RKO (cell line): ENCODE results near the gene STK17B.

Source experiments
- DNase-seq: peaks from one replicate; pipeline ENCODE4 v3.0.0-alpha.2; 2016; ENCODE audit warnings: low spot score

STK17B gene

GRCh38 chr2:196155575-196155974 is 15.8 kb downstream of the STK17B start:
- DNase-seq, result no peak

- DNase-seq, result no peak
Observed at GRCh38 chr2:196153480-196153879, 17.9 kb downstream of the STK17B start.

DNA sequence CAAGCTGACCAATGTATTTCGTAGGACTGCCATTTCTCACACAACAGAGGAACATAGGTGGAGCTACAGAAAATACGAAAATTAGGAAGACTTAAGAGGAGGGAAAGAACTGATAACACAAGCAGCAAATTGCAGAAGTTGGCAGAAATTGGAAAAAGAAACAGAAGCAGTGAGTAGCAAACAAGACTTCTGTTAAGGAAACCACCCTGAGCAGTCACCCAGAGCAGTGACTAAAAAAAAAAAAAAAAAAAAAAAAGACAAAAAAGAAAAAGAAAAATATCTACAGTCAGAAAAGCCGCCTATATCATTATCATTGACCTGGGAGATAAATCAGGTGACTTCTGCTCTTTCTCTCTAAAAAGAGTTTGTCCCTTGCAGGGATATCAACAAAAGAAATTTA is 21.4 kb downstream of the STK17B start:
- DNase-seq, result no peak

DNA sequence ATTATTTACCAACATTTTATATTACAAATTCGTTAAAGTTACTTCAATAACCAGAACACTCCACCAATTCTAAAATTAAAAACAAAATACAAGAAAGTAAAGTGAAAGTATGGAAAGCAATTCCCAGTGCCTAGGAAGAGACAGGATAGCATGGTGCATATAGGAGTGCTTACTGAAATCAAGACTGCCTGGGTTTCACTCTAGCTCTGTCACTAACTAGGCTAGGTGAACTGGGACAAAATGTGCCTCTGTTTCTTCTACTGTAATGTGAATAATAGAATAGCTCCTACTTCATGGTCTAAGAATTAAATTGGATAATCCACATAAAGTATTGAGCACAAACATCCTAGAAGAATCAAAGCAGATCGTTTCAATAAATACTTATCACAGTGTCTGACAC is 22.6 kb downstream of the STK17B start:
- no peak for DNase-seq

- no peak for DNase-seq
Observed at GRCh38 chr2:196145256-196145655, 26.1 kb downstream of the STK17B start.

DNA sequence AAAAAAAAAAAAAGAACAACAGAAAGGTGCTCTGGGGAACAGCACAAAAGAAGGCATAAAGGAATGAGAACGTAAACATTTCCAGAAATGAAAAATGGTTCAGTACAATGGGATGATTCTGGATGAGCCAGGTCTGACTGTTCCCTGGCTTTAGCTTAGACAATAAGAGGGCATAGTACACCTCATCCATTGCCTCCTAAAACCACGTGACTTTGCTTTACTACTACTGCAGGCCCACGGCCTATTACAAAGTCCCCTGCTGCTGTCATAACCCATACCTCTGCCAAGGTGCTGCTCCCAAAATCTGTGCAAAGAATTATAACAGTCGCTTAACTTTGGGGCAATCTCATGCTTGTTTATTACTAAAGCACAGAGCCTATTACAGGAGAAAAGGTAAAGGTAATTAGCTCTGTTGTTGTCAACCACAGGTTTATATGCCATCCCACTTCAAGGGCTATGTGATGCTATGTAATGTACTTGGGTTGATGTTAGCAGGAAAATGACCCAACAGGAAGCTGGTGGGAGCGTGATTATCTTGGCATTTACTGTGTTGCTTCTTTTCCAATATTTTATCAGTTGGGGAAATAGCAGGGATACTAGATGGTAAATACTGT is 26.8 kb downstream of the STK17B start:
- DNase-seq, result no peak

DNA sequence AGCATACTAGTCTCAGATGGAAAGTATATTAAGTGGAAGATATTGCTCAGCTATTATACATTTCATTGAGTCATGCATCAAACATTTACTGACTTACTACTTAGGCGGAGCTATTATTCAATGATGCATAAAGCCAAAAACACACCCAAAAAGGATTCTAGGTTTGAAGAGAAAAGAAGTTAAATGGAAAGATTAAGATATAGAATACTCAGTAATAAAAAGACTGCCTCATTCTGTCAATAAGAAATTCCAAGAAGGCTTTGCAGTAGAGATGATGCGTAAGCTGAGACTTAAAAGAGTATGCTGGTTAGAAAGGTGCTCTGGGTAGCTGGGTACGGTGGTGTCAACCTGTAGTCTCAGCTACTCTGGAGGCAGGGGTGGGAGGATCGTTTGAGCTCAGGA is 27.6 kb downstream of the STK17B start:
- peak; percentile 40 for DNase-seq

DNA sequence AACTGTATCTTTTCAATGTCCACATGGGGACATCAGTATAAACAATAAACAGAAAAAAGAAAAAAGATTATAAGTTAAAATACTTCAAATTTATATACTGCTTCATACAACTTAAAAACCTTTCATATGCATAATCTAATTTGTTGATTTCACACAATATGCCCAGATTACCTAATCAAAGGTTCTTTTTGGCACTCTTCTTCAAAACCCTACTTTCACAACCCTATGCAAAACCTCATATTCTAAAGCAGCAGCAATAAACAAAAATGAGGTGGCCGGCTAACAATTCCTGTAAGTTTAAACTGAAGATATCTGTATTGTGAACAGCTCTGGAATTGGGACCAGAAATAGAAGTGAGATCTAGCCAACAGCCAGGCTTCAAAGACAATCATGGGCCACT is 28.6 kb downstream of the STK17B start:
- DNase-seq, result no peak

- no peak for DNase-seq
Observed at GRCh38 chr2:196140213-196140612, 31.2 kb downstream of the STK17B start.

DNA sequence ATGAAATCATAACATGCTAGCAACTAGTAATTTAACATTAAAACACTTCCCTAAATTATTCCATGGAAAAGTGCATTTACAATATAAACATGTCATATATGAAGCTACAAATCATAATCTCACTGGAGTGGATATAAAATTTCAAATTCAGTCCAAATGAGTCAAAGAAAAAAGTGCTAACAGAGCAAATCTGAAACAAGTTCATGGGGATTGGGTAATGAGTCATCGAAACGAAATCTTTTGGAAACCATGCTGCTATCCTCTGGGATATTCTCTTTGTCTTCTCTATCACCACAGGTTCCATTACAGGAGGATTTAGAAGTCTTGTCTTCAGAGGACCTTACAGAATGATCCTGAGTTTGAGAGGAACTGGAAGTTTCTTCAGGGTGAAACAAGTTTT is 34.1 kb downstream of the STK17B start:
- no peak for DNase-seq

GRCh38 chr2:196136151-196136550 is 35.2 kb downstream of the STK17B start:
- peak; percentile 12 for DNase-seq

DNA sequence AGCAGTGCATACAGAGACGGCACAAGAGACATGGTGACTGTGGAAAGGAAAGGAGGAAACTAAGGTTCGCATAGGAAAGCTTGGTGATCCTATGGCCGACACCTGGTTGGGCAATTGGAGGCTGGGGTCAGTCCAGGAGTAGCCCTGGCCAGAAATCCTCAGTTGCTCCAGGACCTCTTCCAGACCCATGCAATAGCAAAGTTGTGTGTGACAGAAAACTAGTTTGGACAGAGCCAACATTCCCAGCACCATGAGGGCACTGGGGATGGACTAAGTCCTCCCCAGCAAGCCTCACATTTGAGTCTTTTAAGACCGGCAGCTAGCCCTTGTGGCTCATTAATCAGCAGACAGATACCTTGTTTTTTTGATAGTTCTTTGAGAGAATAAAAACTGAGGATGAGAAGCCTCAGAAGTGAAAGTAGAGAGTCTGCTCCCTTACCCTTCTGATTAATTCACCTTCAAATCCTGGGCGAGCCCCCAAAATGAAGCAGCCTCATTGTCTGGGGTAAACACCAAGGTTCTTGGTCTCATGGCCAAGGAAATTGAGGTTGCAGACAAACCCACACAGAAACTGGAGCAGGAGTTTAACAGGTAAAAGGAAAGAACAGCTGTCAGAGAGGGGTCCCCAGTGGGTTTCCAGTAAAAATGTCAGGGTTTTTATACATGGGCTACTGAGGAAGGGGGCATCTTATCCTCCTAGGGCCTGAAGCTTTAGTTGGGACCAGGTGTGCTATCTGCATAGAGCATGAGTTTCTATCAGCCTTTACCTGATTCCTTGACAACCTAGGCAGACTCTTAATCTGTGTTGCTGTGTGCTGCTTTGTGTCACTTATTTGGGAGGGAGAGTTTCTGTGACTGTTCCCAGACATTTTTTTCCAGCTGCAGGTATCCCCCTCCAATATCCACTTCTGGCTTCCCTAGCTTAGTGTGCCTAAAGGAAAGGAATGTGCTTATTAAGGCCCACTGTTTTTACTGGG is 39.1 kb downstream of the STK17B start:
- peak; percentile 8 for DNase-seq

DNA sequence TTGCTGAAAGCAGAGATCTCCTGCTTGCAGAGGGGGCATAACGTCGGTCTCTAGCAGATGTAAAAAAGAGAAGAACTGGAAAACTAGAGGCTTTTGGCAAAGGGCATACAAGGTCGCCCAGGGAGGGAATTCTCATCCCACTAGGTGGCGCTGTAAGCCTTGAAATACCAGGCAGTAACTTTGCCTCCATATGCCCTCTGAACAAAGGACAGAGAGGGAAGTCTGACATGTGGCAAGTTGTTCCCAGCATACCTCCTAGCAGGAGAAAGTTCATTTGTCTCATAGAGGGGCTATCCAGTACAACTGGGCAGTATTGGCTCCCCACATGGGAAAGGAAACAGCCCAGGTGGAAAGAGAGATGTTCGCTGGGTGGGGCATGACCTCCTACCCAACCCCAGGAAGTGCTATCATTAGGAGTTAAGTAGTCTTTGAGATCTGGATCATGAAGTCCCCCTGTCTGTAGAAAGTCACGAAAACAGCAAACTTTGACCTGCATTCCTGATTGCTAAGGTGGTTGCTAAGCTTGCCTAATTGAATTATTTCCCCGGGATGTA is 39.9 kb downstream of the STK17B start:
- DNase-seq, result peak; percentile 50

DNA sequence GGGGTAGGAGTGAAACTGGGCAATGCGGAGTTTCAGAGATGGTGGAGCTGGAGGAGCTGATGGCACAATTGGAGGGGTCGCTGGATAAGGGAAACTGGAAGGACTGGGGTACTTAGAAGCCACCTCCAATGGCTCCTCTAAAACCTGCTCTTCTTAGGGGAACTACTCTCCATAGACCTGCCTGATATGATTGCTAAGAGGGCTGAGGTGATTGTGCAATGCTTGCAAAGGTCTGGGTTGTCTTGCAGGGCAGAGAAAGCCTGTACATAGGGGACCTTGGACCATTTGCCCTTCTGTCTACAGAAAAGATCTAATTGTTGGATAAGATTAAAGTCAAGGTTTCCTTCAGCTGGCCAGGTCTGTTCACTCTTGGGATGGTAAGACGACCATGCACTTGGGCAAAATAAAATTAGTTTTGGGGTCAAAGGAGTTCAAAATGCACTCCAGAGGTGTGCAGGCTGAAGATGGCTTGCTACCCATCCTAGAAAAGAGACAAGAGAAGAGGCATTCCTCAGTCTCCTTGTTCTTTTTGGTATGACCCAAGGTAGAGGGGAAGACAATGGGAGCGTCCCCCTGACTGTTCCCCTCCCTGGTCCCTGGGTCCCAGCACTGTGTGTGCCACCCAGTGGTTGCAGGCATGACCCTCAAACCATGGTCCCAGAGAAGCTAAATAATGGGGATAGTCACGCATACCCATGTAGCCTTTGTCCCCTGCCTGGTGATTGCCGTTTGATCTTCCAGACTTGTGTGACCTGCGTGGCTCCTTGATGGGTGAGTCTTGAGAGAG is 41.1 kb downstream of the STK17B start:
- no peak for DNase-seq

- no peak for DNase-seq
Observed at GRCh38 chr2:196128749-196129148, 42.6 kb downstream of the STK17B start.

- no peak for DNase-seq
Observed at GRCh38 chr2:196125596-196125995, 45.8 kb downstream of the STK17B start.

GRCh38 chr2:196123679-196124373 is 47.6 kb downstream of the STK17B start:
- no peak for DNase-seq

GRCh38 chr2:196119926-196120325 is 51.5 kb downstream of the STK17B start:
- DNase-seq, result no peak

DNA sequence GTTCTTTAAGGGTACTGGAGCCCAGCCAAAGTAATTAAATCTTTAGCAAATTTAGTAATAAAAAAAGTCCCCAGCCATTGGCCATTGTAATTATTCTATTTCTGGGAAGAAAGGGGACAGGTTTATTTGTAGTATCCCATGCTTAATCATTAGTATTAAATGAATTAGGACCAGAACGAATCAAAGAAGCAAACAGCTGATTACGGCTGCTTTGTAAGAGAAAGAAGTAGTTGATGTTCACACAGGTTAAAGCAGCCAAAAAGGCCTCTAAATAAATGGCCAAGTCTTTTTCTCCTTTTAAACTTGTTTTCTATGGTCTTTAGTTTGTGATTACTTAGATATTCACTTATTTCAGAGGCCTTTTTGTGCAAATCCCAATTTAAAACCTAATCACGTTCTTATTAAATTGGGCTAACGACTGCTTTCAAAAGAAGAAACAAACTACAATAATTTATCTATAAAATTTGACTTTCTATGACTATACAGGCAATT is 54.1 kb downstream of the STK17B start:
- DNase-seq, result no peak

GRCh38 chr2:196113061-196113974 is 58.1 kb downstream of the STK17B start:
- no peak for DNase-seq
